GM18907 (cell line): ENCODE measurements around the gene TAF1A.
A peak's percentile ranks its signal among the peaks of the same experiment; 100 is the strongest.

ENCODE experiments used
- ATAC-seq: cut with Tn5 transposase; IDR thresholded peaks from one replicate; pipeline ENCODE4 v1.9.1; 2021; ENCODE audit warnings: mild to moderate bottlenecking, moderate library complexity; ENCODE audit not compliant: unreplicated experiment

The TAF1A gene

DNA sequence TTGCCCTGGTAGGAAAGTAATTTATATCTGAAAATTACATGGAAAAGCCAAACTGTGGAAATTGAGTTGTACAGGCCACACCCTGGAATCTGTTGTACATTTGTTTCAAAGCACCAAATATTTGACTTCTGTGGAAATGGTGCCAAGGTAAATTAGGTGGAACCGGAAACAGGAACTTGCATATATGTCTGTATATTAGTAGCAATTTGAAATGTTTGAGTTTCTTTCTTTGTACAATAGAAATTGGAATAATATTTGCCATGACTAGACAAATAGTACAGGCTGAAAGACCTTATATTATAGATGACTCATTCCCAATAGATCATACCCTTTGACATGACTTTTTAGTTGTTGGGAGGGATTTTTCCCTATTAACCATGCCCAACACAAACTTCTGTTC lies 10.5 kb upstream of the TAF1A start:
- ATAC-seq, result no peak

DNA sequence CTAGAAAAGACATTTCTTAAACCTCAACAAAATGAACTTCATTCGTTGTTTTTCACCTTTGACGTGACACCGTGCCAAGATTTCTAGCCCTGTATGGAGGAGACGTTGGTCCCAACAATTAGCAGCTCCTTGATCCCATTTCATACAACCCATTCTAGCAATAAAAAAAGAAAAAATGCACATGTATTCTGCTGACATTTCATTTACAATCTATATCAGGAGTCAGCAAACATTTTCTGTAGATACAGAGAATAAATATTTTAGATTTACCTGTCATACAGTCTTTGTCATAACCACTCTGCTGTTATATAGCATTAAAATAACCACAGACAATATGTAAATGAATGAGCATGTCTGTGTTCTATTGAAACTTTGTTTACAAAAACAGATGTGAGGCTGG lies 7.0 kb upstream of the TAF1A start:
- ATAC-seq, result no peak

DNA sequence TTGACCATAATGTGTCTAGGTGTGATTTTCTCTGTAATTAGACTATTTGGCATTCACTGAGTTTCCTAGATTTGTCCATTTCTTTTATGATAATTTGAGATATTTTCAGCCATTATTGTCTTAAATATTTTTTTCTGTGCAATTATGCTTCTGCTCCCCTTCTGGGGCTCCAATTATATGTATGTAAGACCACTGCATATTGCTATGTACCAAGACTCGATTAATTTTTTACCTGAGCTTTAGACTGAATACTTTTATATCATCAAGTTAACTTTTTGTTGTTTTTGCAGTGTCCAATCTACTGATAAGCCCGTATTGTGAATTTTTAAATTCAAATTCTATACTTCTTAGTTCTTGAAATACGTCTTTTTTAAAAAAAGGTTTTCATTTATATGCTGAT lies 5.1 kb upstream of the TAF1A start:
- ATAC-seq, result no peak

DNA sequence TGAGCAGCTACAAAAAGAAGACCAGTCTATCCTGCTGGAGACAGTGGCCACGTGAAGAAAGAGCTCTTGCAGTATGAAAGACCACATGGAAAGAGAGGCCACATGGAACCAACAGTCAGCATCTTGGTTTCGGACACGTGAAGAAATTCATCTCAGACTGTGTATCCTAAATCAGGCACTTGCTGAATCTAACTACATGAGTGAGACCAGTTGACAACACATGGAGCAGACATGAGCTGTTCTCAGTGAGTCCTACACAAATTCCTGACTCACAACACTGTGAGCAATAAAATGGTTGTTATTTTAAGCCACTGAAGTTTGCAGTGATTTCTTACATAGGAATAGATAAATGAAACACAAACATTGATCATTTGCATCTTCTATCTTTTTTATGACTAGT lies 2.4 kb upstream of the TAF1A start:
- ATAC-seq, result no peak

DNA sequence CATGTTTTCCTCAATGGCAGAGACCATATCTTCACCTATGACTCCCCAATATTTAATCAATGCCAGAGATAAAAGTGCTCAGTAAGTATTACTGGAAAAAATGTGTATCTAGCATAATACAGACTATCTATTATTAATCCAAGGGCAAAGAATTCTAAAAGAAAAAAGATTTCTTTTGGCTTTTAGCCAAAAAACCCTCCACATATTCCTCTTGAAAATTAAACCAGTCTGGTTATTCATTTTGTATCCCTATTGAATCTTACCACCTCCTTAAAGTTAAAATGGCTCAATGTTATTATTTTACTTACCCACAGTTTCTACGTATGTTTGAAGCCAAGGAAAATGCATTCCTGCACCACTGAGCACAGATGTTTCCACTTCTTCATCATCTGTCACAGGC lies 1.6 kb downstream of the TAF1A start:
- no peak for ATAC-seq

GRCh38 chr1:222586842-222587241 lies 2.9 kb downstream of the TAF1A start:
- no peak for ATAC-seq

- ATAC-seq, result peak; percentile 91
Measured at GRCh38 chr1:222583079-222583478, 6.7 kb downstream of the TAF1A start.

DNA sequence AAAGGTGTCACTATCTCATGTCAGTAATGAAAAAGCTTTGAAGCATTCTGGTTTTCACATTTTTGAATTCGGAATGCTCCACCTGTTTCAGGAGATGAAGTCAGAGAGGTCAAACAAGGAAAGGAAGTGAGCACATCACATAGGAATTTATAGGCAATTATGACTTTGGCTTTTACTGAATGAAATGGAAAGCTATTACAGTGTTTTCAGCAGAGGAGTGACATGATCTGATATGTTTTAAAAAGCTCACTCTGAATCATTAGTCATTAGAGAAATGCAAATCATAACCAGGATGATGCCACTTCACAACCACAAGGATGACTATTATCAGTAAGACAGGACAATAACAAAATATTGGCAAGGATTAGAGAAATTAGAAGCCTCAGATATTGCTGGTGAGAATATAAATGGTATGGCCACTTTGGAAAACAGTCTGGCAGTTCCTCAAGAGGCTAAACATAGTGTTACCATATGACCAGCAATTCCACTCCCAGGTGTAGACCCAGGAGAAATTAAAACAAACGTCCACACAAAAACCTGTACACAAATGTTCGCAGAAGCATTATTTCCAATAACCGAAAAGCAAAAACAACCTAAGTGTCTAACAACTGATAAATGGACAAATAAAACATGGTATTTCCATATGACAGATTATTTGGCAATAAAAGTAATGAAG lies 7.5 kb downstream of the TAF1A start:
- ATAC-seq, result peak; percentile 67

- no peak for ATAC-seq
Measured at GRCh38 chr1:222579316-222579715, 10.4 kb downstream of the TAF1A start.

- no peak for ATAC-seq
Measured at GRCh38 chr1:222570837-222571236, 18.9 kb downstream of the TAF1A start.

- no peak for ATAC-seq
Measured at GRCh38 chr1:222561656-222562055, 28.1 kb downstream of the TAF1A start.

GRCh38 chr1:222557574-222557973 lies 32.2 kb downstream of the TAF1A start:
- ATAC-seq, result no peak

GRCh38 chr1:222557148-222557547 lies 32.6 kb downstream of the TAF1A start:
- ATAC-seq, result no peak

- no peak for ATAC-seq
Measured at GRCh38 chr1:222555992-222556615, 33.6 kb downstream of the TAF1A start.

DNA sequence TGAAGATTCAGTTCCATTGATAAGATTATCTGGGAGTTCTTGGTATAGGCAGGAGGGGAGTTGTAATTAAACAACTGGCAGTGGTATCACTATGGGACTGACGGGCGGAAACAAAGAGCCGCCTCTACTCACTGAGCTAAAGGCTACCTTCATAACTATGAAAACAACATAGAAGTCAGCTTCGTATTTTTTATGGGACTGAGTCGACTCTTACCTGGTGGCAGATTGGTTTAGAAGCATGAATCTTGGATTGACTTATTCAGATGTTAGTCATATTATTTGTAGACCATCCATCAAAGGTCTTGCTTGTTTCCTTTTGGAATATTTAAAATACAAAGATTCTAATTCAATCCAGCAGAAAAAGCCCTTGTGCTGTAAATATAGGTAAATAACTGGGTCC lies 35.6 kb downstream of the TAF1A start:
- no peak for ATAC-seq

DNA sequence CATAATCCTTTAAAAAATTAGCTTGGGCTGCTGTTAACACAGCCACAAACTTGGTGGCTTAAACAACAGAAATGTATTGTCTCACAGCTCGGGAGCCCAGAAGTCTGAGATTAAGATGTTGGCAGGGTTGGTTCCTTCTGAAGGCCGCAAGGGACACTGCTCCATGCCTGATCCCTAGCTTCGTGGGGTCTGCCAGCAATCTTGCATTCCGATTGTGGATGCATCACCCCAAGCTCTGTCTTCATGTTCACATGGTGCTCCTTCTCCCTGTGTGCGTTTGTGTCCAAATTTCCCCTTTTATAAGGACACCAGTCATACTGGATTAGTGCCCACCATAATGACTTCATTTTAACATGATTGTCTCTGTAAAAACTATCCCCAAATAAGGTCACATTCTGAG lies 36.9 kb downstream of the TAF1A start:
- ATAC-seq, result no peak

GRCh38 chr1:222547944-222548671 lies 41.6 kb downstream of the TAF1A start, which contains the start of gene HHIPL2:
Gene HHIPL2, minus strand, starts transcription at chr1:222548104. Its CDS starts 60 bp downstream, at chr1:222548044.
- ATAC-seq, result no peak

- ATAC-seq, result no peak
Measured at GRCh38 chr1:222547260-222547614, 42.5 kb downstream of the TAF1A start.

GRCh38 chr1:222546548-222547259 lies 43.0 kb downstream of the TAF1A start:
- no peak for ATAC-seq

- no peak for ATAC-seq
Measured at GRCh38 chr1:222546091-222546490, 43.6 kb downstream of the TAF1A start.

DNA sequence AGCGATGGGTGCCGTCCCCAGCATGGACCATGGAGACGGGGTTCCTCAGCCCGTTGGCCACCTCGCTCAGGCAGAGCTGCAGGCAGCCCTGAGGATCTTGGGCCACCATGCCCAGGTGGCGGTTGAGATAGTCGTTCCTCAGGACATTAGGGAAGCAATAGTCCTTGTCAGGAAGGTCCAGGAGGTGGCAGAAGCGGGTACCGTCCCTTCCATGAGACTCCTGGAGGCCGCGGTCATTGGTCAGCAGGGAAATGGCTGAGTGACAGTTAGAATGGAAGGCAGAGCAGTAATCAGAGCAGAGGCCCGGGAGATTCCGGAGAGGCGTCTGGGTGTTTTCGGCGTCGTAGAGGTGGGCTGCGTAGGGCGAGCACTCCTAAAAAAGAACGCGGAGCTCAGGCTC lies 45.9 kb downstream of the TAF1A start:
- ATAC-seq, result no peak

- no peak for ATAC-seq
Measured at GRCh38 chr1:222540598-222540995, 49.1 kb downstream of the TAF1A start.
